Measurements from ENCODE around the gene IRF2. TPM values are rescaled to one million over a fixed set of nuclear protein-coding genes. Genes with fewer than 3 reads are reported as not detected.

Gene IRF2
- total RNA-seq, 2 experiments from 2014 or later: 59.7 to 65.3 TPM

DNA sequence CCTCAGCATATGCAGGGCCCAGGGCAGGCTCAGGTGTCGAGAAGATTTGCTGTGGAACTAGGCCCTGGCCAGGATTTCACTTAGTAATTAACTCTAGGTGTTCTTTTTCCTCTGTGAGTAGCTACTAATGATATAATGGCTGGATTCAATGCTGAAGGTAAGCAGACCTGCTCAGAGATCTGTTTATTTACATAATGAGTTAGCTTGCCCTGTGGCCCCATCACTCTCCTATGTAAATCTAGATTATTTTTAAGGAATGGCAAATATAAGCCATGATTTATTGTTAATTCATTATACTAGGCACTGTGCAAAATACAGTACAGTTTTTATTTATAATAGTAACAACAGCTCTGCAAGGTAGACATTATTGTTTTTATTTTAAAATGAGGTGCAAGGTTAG is 117.2 kb downstream of the IRF2 start:
- Mint-ChIP-seq H3K27ac (no peak overlapping the region), H3K4me3 (no peak overlapping the region), H3K9me3 (ENCODE audit: insufficient read depth) (no peaks in the 10 kb centered on the region), H3K27me3 (ENCODE audit: low read depth) (no peaks in the 10 kb centered on the region), H3K36me3 (ENCODE audit: low read depth) (no peaks in the 10 kb centered on the region), H3K4me1 (ENCODE audit: low read depth) (peaks cover 28% of the 10 kb centered on the region)
- CTCF ChIA-PET: interaction anchor here (0.9 to 1.2 kb wide), 3 partner anchors 9 to 22 kb away, joined by 3 read pairs; no protein-coding TSS in a partner anchor
- DNase-seq (no peak), ATAC-seq (no peak)
- POLR2A ChIA-PET: interaction anchor here (0.9 kb wide), 1 partner anchor 9 kb away, joined by 3 read pairs; no protein-coding TSS in a partner anchor

DNA sequence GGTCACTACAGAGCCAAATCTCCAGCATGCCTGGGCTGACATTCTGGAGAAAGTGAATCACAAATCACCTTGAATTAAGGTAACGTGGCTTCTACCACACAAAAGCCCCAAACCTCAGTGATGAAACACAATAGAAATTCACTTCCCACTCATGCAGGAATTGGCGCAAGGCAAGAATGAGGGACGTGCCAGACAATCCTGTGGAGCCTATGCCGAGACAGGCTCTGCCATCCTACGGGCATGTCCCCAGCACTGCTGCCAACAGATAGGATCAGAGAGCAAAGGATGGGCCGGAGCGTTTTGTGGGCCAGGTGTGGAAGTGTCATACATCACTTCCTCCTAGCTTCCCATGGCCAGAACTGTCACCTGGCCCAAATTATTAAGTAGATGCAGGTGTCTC is 118.0 kb downstream of the IRF2 start:
- Mint-ChIP-seq H3K9me3 (ENCODE audit: insufficient read depth) (no peaks in the 10 kb centered on the region), H3K27me3 (ENCODE audit: low read depth) (no peaks in the 10 kb centered on the region), H3K36me3 (ENCODE audit: low read depth) (no peaks in the 10 kb centered on the region), H3K4me1 (ENCODE audit: low read depth) (peaks cover 28% of the 10 kb centered on the region), H3K27ac (no peak overlapping the region), H3K4me3 (no peak overlapping the region)
- ATAC-seq (no peak), DNase-seq (no peak)
- CTCF ChIA-PET: no interaction called here
- POLR2A ChIA-PET: interaction anchor here (0.9 kb wide), 1 partner anchor 9 kb away, joined by 3 read pairs; no protein-coding TSS in a partner anchor

DNA sequence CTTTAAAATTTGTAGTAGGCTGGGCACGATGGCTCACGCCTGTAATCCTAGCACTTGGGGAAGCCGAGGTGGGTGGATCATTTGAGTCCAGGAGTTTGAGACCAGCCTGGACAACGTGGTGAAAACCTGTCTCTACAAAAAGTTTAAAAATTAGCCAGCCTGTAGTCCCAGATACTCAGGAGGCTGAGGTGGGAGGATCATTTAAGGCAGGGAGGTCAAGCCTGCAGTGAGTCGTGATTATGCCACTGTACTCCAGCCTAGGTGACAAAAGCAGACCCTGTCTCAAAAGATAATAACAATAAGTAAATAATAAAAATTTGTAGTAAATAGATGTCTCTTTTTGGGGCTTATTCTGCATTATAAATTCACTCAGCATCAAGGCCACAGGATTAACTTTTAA is 118.5 kb downstream of the IRF2 start:
- Mint-ChIP-seq H3K4me3 (no peak overlapping the region), H3K4me1 (ENCODE audit: low read depth) (peaks cover 28% of the 10 kb centered on the region), H3K36me3 (ENCODE audit: low read depth) (peaks cover 3% of the 10 kb centered on the region), H3K9me3 (ENCODE audit: insufficient read depth) (peaks cover 3% of the 10 kb centered on the region), H3K27ac (no peak overlapping the region), H3K27me3 (ENCODE audit: low read depth) (no peaks in the 10 kb centered on the region)
- POLR2A ChIA-PET: no interaction called here
- DNase-seq: no peak
- ATAC-seq: no peak
- CTCF ChIA-PET: no interaction called here

DNA sequence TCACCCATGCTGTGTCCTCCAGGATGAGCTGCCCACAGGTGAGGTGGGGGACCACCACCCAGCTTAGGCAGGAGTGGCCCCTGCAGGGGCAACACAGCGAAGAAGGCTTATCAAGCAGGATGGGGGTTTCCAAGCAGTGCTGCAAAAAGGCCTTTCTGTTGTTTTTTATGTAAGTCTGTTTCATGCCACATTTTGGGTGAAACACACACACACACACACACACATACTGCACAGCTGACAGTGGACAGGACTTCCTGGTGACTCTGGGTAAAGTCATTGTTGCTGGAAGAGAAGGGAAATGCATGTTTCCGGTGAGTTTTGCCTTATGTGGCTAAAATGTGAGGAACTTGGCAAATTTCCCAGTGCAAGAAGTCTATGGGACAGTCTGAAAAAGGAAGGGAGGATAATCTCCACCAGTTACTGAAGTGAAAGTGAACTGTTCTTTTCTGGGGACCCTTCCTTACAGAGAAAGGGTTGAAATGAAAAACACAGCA is 119.2 kb downstream of the IRF2 start:
- peaks cover 28% of the 10 kb centered on the region for H3K4me1 Mint-ChIP-seq (ENCODE audit: low read depth)
- peak; percentile 58 for ATAC-seq
- H3K9me3 Mint-ChIP-seq (ENCODE audit: insufficient read depth): peaks cover 5% of the 10 kb centered on the region
- POLR2A ChIA-PET: interaction anchor here (0.9 kb wide), 1 partner anchor 12 kb away, joined by 3 read pairs; no protein-coding TSS in a partner anchor
- no peak overlapping the region for H3K4me3 Mint-ChIP-seq
- H3K27ac Mint-ChIP-seq: peak overlapping the region; percentile 66
- CTCF ChIA-PET: interaction anchor here (0.8 kb wide), 1 partner anchor 91 kb away, joined by 4 read pairs; no protein-coding TSS in a partner anchor
- peak; percentile 62 for DNase-seq
- no peaks in the 10 kb centered on the region for H3K27me3 Mint-ChIP-seq (ENCODE audit: low read depth)
- peaks cover 4% of the 10 kb centered on the region for H3K36me3 Mint-ChIP-seq (ENCODE audit: low read depth)

DNA sequence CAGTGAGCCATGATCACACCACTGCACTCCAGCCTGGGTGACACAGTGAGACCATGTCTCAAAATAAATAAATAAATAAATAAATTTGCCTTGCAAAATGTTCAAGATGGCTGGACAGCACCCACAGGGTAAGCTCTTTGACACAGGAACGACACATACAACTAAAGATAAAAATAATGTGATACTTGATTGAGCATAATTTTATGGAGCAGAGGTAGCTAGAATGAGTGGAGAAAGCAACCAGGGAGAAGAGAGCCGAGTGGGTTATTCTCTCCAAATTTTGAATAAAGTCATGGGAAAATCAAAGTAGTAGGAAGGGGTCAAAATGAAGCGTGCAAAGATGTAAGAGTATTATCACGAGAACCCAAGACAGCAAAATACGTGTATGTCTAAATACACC is 121.5 kb downstream of the IRF2 start:
- no peak overlapping the region for H3K4me3 Mint-ChIP-seq
- ChIA-PET POLR2A (no interaction called here), CTCF (interaction anchor here (1.0 to 1.4 kb wide), 3 partner anchors 9 to 88 kb away, joined by 4 to 5 read pairs (median 4); no protein-coding TSS in a partner anchor)
- H3K27me3 Mint-ChIP-seq (ENCODE audit: low read depth): no peaks in the 10 kb centered on the region
- peaks cover 4% of the 10 kb centered on the region for H3K36me3 Mint-ChIP-seq (ENCODE audit: low read depth)
- peaks cover 5% of the 10 kb centered on the region for H3K9me3 Mint-ChIP-seq (ENCODE audit: insufficient read depth)
- H3K27ac Mint-ChIP-seq: no peak overlapping the region
- peaks cover 28% of the 10 kb centered on the region for H3K4me1 Mint-ChIP-seq (ENCODE audit: low read depth)
- DNase-seq (no peak), ATAC-seq (no peak)

DNA sequence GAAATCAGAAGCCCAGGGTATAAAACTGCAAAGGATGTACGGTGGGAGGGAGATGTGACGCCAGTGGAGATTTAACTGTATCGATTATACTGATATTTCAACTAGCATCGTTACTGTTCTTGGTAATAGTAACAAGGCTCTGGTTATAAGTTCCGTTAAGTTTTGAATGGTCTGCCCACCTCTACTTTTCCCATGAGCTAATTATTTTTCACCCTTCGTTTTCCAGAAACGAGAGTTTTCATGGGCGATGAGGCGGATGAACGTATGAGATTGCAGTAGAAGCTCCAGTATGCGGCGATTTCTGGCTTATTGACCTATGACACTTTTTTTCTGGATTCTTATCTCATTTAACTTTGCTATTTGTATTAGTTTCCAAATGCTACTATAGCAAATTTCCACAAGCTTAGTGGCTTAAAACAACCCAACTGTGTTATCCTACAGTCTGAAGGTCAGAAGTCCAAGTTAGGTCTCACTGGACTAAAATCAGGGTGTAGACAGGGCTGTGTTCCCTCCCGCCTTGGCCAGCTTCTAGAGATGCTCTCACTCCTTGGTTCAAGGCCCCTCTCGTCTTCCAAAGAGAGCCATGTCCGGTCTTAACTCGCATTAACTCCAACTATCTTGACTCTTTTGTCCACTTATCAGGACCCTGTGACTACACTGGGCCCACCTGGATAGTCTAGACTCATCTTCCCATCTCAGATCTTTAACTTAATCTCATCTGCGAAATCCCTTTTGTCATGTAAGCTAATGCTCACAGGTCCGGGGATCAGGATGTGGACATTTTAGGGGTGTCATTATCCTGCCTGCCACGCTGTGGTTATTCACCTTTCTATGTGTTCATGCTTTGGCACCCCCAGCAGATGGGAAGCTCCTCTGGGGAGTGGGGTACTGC is 122.5 kb downstream of the IRF2 start:
- POLR2A ChIA-PET: interaction anchor here (0.6 to 0.9 kb wide), 2 partner anchors 8 to 343 kb away, joined by 3 read pairs; no protein-coding TSS in a partner anchor
- no peak overlapping the region for H3K4me3 Mint-ChIP-seq

DNA sequence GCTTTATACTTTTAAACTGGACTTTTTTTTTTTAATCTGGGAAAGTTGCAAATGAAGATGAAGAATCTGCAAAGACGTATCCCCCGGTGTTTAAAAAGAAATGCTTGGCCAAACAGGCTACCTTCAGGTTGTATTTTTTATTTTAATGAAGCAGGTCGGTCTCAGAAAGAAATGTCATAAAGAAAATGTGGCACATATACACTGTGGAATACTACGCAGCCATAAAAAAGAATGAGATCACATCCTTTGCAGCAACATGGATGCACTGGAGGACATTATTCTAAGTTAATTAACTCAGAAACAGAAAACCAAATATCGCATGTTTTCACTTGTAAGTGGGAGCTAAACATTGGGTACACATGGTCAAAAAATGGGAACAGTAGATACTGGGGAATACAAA is 123.4 kb downstream of the IRF2 start:
- Mint-ChIP-seq H3K4me3 (no peak overlapping the region), H3K36me3 (ENCODE audit: low read depth) (peaks cover 4% of the 10 kb centered on the region), H3K27ac (no peak overlapping the region), H3K27me3 (ENCODE audit: low read depth) (no peaks in the 10 kb centered on the region), H3K4me1 (ENCODE audit: low read depth) (peaks cover 22% of the 10 kb centered on the region), H3K9me3 (ENCODE audit: insufficient read depth) (peaks cover 5% of the 10 kb centered on the region)
- CTCF ChIA-PET: no interaction called here
- POLR2A ChIA-PET: no interaction called here
- DNase-seq (no peak), ATAC-seq (no peak)

More for the DNA sequence above, 122.5 kb downstream of the IRF2 start:
- CTCF ChIA-PET: no interaction called here
- peaks cover 5% of the 10 kb centered on the region for H3K9me3 Mint-ChIP-seq (ENCODE audit: insufficient read depth)
- H3K27ac Mint-ChIP-seq: no peak overlapping the region
- H3K27me3 Mint-ChIP-seq (ENCODE audit: low read depth): no peaks in the 10 kb centered on the region
- peaks cover 4% of the 10 kb centered on the region for H3K36me3 Mint-ChIP-seq (ENCODE audit: low read depth)
- peaks cover 27% of the 10 kb centered on the region for H3K4me1 Mint-ChIP-seq (ENCODE audit: low read depth)
- ATAC-seq: no peak
- no peak for DNase-seq

DNA sequence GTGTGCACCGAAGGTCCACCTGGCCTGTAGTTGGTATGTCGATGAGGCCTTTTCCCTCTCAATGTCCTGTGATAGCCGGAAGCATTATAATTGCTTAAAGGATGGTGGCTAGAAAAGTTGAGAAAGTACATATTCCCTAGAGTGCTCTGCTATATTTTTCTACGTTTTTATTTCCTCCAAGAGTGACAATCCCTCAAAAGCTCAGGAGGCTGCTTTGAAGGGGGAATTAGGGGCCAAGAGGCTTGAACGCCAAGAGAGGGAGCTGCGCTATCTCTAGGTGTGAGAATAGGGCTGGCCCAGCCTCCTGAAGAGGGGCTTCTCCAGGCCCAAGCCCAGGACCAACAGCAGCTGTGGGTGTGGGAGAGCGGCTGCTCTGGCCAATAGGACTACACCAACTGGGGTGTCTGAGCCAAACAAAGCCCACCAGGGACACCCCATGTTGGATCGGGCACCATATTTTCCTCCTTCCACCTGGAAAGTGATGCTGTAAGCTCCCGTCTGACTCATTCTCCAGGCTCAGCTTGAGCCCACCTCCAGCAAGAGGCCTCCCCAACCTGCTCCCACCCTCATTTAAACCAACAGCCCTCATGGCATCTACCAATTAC is 124.0 kb downstream of the IRF2 start:
- POLR2A ChIA-PET: no interaction called here

DNA sequence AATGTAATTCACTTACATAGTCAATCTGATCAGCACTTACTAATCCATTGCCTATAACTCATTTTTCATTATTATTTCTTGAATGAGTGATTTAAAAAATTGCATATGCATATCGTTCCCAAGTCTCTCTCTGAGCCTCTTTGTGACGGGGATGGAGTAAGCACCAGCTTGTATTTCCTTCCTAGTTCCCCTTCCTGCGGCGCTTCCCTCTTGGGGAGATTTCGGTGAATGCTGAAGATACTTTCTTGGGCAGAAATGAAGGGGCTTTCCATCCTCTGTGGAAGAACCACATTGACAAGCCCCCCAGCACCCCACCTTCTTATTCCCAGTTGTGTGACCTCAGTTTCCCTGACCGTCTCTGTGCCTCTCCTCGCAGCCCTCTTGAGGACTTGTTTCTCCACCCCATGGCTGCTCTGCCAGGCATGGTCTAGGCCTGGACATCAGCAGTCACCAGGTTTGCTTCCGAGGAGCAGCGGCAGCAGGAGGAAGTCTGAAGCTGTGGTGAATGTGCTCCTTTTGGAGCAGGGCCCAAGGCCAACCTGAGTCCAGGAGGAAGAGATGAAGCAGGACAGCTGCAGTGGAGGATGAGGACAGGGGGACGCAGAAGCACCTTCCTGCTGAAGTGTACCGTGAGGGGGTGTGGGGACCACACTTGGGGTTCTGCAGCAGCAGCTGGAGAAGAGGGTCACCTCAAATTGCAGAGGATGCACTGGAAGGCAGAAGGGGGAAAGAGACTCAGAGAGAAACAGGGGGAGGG is 124.9 kb downstream of the IRF2 start:
- POLR2A ChIA-PET: no interaction called here
- no peak overlapping the region for H3K27ac Mint-ChIP-seq
- CTCF ChIA-PET: interaction anchor here (1.1 kb wide), 1 partner anchor 8 kb away, joined by 3 read pairs; no protein-coding TSS in a partner anchor
- ATAC-seq (no peak), DNase-seq (no peak)
- peaks cover 4% of the 10 kb centered on the region for H3K36me3 Mint-ChIP-seq (ENCODE audit: low read depth)
- H3K4me3 Mint-ChIP-seq: no peak overlapping the region
- H3K4me1 Mint-ChIP-seq (ENCODE audit: low read depth): peaks cover 12% of the 10 kb centered on the region
- H3K27me3 Mint-ChIP-seq (ENCODE audit: low read depth): no peaks in the 10 kb centered on the region
- peaks cover 5% of the 10 kb centered on the region for H3K9me3 Mint-ChIP-seq (ENCODE audit: insufficient read depth)

More for the DNA sequence above, 124.0 kb downstream of the IRF2 start:
- Mint-ChIP-seq H3K4me1 (ENCODE audit: low read depth) (peaks cover 16% of the 10 kb centered on the region), H3K36me3 (ENCODE audit: low read depth) (peaks cover 4% of the 10 kb centered on the region), H3K27ac (no peak overlapping the region), H3K27me3 (ENCODE audit: low read depth) (no peaks in the 10 kb centered on the region), H3K9me3 (ENCODE audit: insufficient read depth) (peaks cover 5% of the 10 kb centered on the region), H3K4me3 (no peak overlapping the region)
- CTCF ChIA-PET: interaction anchor here (1.1 kb wide), 1 partner anchor 9 kb away, joined by 3 read pairs; no protein-coding TSS in a partner anchor
- no peak for DNase-seq
- no peak for ATAC-seq

DNA sequence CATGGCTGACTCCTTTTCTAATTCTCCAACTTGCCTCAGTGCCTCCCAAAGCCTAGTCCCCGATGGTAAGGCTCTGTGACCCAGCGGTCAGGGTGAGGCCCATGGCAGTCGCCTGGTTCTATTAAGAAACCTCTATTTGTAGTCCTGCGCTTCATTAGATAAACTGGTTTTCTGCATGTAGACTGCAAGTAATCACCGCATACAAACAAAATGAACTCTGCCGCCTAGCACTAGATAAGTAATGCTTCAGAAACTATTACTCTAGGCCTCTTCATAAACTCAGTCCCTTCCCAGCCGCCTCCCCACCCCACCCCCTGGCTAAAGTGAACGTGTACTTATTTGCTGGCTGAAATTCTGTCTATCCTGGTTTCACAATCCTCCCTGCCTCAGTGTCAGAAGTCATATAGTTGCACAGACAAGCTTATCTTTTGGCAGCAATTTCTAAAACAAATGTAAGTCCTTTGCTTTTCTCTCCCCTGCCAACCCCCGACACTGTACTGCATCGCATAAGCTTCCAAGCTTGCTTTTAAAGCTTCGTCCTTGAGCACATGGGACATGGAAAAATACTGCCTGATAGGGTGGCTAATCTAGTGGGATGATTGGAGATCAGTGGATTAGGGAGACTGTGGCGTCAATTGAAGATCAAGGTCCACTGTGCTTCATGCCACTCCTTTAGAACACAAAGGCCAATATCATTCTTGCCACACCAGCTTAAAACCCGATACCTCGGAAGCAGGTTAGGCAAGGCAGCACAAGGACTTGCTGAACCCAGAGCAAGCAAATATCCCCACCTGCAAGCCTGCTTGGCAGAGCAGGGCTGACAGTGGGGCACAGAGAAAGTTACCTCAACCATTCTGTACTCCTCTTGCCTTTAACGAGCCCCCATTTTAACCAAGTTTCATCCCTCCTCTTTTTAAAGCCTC is 125.8 kb downstream of the IRF2 start:
- Mint-ChIP-seq H3K9me3 (ENCODE audit: insufficient read depth) (peaks cover 5% of the 10 kb centered on the region), H3K4me3 (no peak overlapping the region), H3K27me3 (ENCODE audit: low read depth) (no peaks in the 10 kb centered on the region), H3K27ac (no peak overlapping the region), H3K36me3 (ENCODE audit: low read depth) (peaks cover 4% of the 10 kb centered on the region), H3K4me1 (ENCODE audit: low read depth) (peaks cover 19% of the 10 kb centered on the region)
- DNase-seq (no peak), ATAC-seq (no peak)
- CTCF ChIA-PET: interaction anchor here (2.0 kb wide), 1 partner anchor 20 kb away, joined by 8 read pairs; no protein-coding TSS in a partner anchor
- POLR2A ChIA-PET: interaction anchor here (0.8 kb wide), 1 partner anchor 8 kb away, joined by 3 read pairs; no protein-coding TSS in a partner anchor

Data from activated CD8-positive, alpha-beta T cell treated with anti-CD3 and anti-CD28 coated beads, Interleukin-2, amount 10 ng/mL, durations not matched to agents 7 days and 5 days (primary cell).